Loucy (cell line): ENCODE measurements around the gene SPATA25.

Experiments
- EZH2phosphoT487 ChIP-seq: fragments of 200-600 bp; IDR thresholded peaks from 2 replicates; pipeline ENCODE4 v1.6.1; 2018; ENCODE audit warnings: antibody characterized with exemption, mild to moderate bottlenecking, moderate library complexity, borderline replicate concordance
- TF ChIP-seq, protein P1 (sequence below): fragments of 200-600 bp; sonication (generic); conservative IDR thresholded peaks from 2 replicates; pipeline ENCODE4 v1.5.1; 2014; ENCODE audit warnings: mild to moderate bottlenecking, antibody characterized with exemption, low read length

DNA sequence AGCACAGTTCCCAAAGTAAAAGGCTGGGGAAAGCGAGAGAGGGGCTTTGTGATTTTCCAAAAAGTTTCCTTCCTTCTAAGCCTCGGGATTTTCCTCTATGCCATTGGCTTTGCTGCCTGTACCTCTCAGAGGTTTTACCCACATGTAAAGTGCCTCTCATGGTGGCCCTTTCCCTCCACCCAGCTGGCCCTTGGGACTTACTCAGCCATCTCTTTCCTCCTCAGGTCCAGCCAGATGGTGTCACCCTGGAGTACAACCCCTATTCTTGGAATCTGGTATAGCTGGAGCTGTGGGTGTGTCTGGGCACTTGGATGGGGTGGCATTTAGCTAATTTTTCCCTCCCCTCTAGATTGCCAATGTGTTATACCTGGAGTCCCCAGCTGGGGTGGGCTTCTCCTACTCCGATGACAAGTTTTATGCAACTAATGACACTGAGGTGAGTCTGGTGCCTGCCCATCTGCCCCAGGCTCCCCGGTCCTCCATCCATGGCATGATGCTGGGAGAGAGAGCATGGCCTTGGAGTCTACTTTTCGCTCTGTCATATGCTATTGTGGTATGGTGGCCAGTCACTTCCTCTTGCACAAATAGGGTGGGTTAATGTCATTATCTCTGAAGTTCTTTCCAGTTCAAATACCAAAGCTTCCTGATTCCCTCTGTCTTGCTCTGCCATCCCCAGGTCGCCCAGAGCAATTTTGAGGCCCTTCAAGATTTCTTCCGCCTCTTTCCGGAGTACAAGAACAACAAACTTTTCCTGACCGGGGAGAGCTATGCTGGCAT, 4.8 kb upstream of the SPATA25 start:
- no peak for TF ChIP-seq EZH2phosphoT487
- TF ChIP-seq, protein P1, sequence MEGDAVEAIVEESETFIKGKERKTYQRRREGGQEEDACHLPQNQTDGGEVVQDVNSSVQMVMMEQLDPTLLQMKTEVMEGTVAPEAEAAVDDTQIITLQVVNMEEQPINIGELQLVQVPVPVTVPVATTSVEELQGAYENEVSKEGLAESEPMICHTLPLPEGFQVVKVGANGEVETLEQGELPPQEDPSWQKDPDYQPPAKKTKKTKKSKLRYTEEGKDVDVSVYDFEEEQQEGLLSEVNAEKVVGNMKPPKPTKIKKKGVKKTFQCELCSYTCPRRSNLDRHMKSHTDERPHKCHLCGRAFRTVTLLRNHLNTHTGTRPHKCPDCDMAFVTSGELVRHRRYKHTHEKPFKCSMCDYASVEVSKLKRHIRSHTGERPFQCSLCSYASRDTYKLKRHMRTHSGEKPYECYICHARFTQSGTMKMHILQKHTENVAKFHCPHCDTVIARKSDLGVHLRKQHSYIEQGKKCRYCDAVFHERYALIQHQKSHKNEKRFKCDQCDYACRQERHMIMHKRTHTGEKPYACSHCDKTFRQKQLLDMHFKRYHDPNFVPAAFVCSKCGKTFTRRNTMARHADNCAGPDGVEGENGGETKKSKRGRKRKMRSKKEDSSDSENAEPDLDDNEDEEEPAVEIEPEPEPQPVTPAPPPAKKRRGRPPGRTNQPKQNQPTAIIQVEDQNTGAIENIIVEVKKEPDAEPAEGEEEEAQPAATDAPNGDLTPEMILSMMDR, result 0 out of 2 replicates have a peak, but pooled peaks have one; percentile 11
